Epithelial cell of proximal tubule (primary cell): ENCODE results near the gene EYA2. TPM values are rescaled to one million over a fixed set of nuclear protein-coding genes. Genes with fewer than 3 reads are reported as not detected.

Experiments
- DNase-seq: peaks from one replicate; pipeline ENCODE4 v3.0.0-alpha.2; 2011; ENCODE audit warnings: low read depth
- H3K4me3 ChIP-seq: 2 replicates; pipeline ENCODE4 v1.5.1; 2011; ENCODE audit warnings: low read depth, mild to moderate bottlenecking, low read length
- total RNA-seq: library from RNA; depleted of rRNA; stranded (reverse); fragments of >200 nt; gene quantifications from 2 replicates; pipeline ENCODE4 v1.2.3, GENCODE V29; 2015
- TF ChIP-seq, protein P1 (sequence below): conservative IDR thresholded peaks from 2 replicates; pipeline ENCODE4 v1.5.1; 2012; ENCODE audit warnings: low read depth, mild to moderate bottlenecking, low read length

Gene EYA2
- total RNA-seq, 1 donor from 2014 or later: not detected

DNA sequence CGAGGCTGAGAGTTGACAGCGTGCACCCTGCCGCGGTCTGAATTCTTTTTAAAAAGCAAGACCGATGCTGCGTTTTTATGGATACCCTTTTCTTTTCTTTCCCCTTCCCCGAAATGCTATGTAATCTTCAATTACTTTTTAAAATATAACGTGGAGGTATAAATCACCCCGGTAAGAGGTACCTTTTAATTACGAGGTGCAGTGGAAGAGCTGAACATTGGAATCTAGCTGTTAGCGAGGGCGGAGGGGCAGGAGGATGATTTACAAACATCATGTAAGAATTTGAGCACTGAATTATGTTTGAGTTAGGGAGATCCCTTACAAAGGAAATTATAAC, 1.2 kb downstream of the EYA2 start:
- TF ChIP-seq, protein P1, sequence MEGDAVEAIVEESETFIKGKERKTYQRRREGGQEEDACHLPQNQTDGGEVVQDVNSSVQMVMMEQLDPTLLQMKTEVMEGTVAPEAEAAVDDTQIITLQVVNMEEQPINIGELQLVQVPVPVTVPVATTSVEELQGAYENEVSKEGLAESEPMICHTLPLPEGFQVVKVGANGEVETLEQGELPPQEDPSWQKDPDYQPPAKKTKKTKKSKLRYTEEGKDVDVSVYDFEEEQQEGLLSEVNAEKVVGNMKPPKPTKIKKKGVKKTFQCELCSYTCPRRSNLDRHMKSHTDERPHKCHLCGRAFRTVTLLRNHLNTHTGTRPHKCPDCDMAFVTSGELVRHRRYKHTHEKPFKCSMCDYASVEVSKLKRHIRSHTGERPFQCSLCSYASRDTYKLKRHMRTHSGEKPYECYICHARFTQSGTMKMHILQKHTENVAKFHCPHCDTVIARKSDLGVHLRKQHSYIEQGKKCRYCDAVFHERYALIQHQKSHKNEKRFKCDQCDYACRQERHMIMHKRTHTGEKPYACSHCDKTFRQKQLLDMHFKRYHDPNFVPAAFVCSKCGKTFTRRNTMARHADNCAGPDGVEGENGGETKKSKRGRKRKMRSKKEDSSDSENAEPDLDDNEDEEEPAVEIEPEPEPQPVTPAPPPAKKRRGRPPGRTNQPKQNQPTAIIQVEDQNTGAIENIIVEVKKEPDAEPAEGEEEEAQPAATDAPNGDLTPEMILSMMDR: no peak
- peak overlapping the region; percentile 33 for H3K4me3 ChIP-seq
- no peak for DNase-seq

DNA sequence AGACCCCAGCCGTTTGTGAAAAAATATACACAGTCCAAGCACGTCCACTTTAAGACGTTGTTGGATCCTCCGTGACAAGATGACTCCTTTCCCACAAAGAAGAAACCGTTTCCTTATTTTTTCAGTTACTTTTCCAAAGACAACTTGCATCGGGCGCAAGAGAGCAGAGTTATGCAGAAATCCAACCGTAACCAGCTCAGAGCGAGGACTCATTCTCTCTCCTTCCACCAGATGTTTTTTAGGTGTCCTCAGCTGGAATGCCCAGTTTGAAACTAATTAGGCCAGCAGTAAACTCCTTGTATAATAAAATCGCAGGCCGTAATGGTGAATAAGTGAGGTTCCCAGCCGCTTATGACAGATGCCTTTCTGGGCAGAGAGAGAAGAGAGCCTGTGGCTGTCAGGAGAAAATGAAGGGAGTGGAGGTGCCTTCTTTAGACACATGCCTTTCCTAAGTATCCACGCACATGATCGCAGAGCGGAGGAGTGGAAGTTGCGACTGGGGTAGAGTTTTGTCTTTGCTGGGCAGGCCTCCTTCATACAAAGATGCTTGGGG, 2.8 kb downstream of the EYA2 start:
- no peak overlapping the region for H3K4me3 ChIP-seq
- no peak for DNase-seq
- TF ChIP-seq, protein P1: no peak

DNA sequence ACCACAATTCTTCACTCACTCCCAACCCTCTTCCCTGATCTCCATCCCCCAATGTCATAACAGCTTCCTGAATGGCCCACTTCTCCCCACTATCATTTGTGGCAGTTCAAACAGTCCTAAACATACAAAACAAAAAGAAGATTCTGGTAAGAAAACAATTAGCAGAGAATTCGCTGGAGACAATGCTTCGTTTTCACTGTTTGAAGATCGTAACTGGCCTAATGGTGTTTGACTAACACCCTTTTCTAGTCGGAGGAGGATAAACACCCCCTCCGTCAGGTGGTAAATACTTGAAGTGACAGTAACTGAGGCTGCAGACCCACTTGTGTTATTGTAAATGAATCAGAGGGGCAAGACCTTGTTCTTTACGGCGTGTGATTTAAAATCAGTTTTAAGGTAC, 3.8 kb downstream of the EYA2 start:
- TF ChIP-seq, protein P1: no peak
- DNase-seq: no peak
- no peak overlapping the region for H3K4me3 ChIP-seq

DNA sequence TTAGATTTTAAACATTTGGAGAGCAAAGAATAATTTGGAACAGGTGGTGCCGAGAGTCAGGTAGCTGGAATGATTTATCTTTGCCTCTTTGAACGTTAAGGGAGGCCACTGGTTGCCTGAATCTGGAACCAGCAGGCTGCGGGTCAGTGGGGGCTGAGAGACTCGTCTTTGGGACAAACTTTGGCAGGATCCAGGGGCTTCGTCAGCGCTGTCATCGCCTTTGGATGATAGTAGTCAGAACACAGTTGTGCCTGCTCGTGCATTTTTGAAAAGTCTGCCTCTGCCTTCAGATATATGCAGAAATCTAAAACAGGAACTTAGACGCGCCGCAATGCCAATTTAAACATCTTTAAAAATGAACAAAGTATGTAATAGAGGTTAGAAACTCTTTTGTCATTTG, 5.0 kb downstream of the EYA2 start:
- TF ChIP-seq, protein P1: no peak
- H3K4me3 ChIP-seq: no peak overlapping the region
- no peak for DNase-seq

DNA sequence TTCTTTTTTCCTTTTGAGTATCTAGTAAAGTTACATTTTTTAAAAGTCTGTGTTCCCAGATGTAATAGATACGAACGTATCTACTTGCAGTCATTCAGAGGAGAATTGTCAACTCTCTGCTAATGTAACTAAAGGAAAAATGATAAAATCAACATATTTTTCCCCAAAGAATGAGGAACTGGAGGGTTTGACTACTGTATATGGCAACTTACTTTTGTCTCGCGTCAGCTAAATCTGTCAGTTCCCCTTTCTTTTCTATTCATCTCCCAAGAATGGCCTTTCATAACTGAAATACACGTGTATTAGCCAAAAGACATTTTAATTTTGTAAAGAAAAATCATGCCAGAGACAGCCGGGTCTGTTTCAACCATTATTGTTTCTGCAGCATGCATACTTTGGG, 5.4 kb downstream of the EYA2 start:
- no peak overlapping the region for H3K4me3 ChIP-seq
- TF ChIP-seq, protein P1: no peak

DNA sequence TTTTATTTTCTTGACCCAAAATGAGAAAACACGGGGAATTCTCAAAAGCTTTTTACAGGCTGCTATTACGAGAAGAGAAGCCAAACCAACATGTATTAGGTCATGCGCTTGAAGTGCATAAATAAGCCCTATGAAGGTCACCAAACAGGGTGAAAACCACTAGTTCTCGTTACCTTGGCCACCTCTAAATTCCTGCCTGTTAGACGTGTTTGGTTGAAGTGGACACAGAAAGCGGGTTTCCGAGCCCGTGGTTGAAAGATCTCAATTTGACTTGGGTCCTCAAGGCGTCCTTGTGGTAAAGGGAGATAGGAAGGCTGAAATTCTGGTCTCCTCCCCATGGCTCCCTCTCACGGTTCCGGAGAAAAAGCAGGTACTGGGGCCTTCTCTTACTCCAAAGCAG, 6.2 kb downstream of the EYA2 start:
- TF ChIP-seq, protein P1: no peak
- no peak for DNase-seq
- H3K4me3 ChIP-seq: no peak overlapping the region

More for the DNA sequence above, 5.4 kb downstream of the EYA2 start:
- no peak for DNase-seq

DNA sequence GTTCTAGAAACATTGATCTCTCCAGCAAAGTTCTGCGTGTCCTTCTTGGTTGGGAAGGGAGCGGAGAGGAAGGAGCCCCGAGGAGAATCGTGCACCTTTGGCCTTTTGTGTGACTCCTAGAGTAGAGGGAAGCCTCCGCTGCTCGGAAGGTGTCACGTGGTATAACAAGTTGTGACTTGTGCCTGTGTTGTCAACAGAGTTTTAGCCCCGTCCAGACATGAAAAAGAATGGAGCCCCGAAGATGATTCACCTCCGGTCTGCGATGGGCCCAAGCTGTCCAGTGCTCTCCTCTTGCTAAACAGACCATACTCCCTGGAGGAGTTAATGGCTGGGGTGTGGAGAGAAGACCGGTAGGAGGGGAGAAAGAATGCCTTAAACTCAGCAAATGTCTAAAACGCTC, 7.0 kb downstream of the EYA2 start:
- DNase-seq: no peak
- TF ChIP-seq, protein P1: no peak
- H3K4me3 ChIP-seq: no peak overlapping the region
